ENCODE measurements around the gene SALL2.

Gene SALL2

GRCh38 chr14:21506557-21506956, 19.6 kb downstream of the SALL2 start:
- DNase-seq (ENCODE audit: low spot score) (no peak), ATAC-seq (ENCODE audit: low read depth) (no peak)
- Histone ChIP-seq H3K9me3 (ENCODE audit: severe bottlenecking) (no peaks in the 10 kb centered on the region), H3K27me3 (ENCODE audit: insufficient read depth, poor library complexity, severe bottlenecking) (no peaks in the 10 kb centered on the region), H3K27ac (ENCODE audit: poor library complexity, severe bottlenecking) (no peak overlapping the region), H3K4me1 (ENCODE audit: insufficient read depth, poor library complexity, severe bottlenecking) (peaks cover 10% of the 10 kb centered on the region), H3K4me3 (ENCODE audit: severe bottlenecking) (no peak overlapping the region), H3K36me3 (ENCODE audit: low read depth) (peaks cover 78% of the 10 kb centered on the region)
- no peak for TF ChIP-seq CTCF (IDR thresholded peaks at IDR 0.05; ENCODE audit: poor library complexity, severe bottlenecking)

- peaks cover 8% of the 10 kb centered on the region for H3K4me1 ChIP-seq (ENCODE audit: insufficient read depth, poor library complexity, severe bottlenecking)
- H3K4me3 ChIP-seq (ENCODE audit: severe bottlenecking): no peak overlapping the region
- DNase-seq (ENCODE audit: low spot score) (no peak), ATAC-seq (ENCODE audit: low read depth) (no peak)
- H3K9me3 ChIP-seq (ENCODE audit: severe bottlenecking): no peaks in the 10 kb centered on the region
- TF ChIP-seq CTCF (IDR thresholded peaks at IDR 0.05; ENCODE audit: poor library complexity, severe bottlenecking): no peak
- H3K27me3 ChIP-seq (ENCODE audit: insufficient read depth, poor library complexity, severe bottlenecking): no peaks in the 10 kb centered on the region
- no peak overlapping the region for H3K27ac ChIP-seq (ENCODE audit: poor library complexity, severe bottlenecking)
- peaks cover 93% of the 10 kb centered on the region for H3K36me3 ChIP-seq (ENCODE audit: low read depth)
Observed at GRCh38 chr14:21505012-21505553, 21.1 kb downstream of the SALL2 start.

- ATAC-seq (ENCODE audit: low read depth): no peak
- TF ChIP-seq CTCF (IDR thresholded peaks at IDR 0.05; ENCODE audit: poor library complexity, severe bottlenecking): no peak
- H3K27ac ChIP-seq (ENCODE audit: poor library complexity, severe bottlenecking): no peak overlapping the region
- no peak for DNase-seq (ENCODE audit: low spot score)
- H3K27me3 ChIP-seq (ENCODE audit: insufficient read depth, poor library complexity, severe bottlenecking): no peaks in the 10 kb centered on the region
- no peak overlapping the region for H3K4me3 ChIP-seq (ENCODE audit: severe bottlenecking)
- peaks cover 98% of the 10 kb centered on the region for H3K36me3 ChIP-seq (ENCODE audit: low read depth)
- no peaks in the 10 kb centered on the region for H3K9me3 ChIP-seq (ENCODE audit: severe bottlenecking)
- no peaks in the 10 kb centered on the region for H3K4me1 ChIP-seq (ENCODE audit: insufficient read depth, poor library complexity, severe bottlenecking)
Observed at GRCh38 chr14:21503376-21503775, 22.8 kb downstream of the SALL2 start.

- Histone ChIP-seq H3K9me3 (ENCODE audit: severe bottlenecking) (no peaks in the 10 kb centered on the region), H3K27ac (ENCODE audit: poor library complexity, severe bottlenecking) (no peak overlapping the region), H3K4me1 (ENCODE audit: insufficient read depth, poor library complexity, severe bottlenecking) (no peaks in the 10 kb centered on the region), H3K27me3 (ENCODE audit: insufficient read depth, poor library complexity, severe bottlenecking) (no peaks in the 10 kb centered on the region), H3K4me3 (ENCODE audit: severe bottlenecking) (no peak overlapping the region), H3K36me3 (ENCODE audit: low read depth) (peaks cover 98% of the 10 kb centered on the region)
- no peak for TF ChIP-seq CTCF (IDR thresholded peaks at IDR 0.05; ENCODE audit: poor library complexity, severe bottlenecking)
- no peak for DNase-seq (ENCODE audit: low spot score)
- no peak for ATAC-seq (ENCODE audit: low read depth)
Observed at GRCh38 chr14:21501568-21501967, 24.6 kb downstream of the SALL2 start.

All from RWPE2 (cell line).